KMS-11 (cell line): ENCODE measurements around the gene IL15.

Source experiments
- H2AFZ ChIP-seq: fragments of 200-600 bp; sonication (generic); 2 replicates; pipeline ENCODE4 v1.6.1; 2016; ENCODE audit warnings: antibody characterized with exemption, mixed run types, low read depth
- H3K27ac ChIP-seq: fragments of 200-600 bp; sonication (generic); 2 replicates; pipeline ENCODE4 v1.6.1; 2016; ENCODE audit warnings: mild to moderate bottlenecking, mixed run types
- H3K27me3 ChIP-seq: fragments of 200-600 bp; sonication (generic); 2 replicates; pipeline ENCODE4 v1.6.1; 2017; ENCODE audit warnings: mild to moderate bottlenecking, low read depth, mixed run types, moderate library complexity; ENCODE audit not compliant: insufficient read depth
- H3K36me3 ChIP-seq: fragments of 200-600 bp; sonication (generic); 2 replicates; pipeline ENCODE4 v1.6.1; 2017; ENCODE audit warnings: mild to moderate bottlenecking, mixed run types; ENCODE audit not compliant: insufficient read depth
- H3K4me1 ChIP-seq: fragments of 200-600 bp; sonication (generic); 2 replicates; pipeline ENCODE4 v1.6.1; 2016; ENCODE audit warnings: mild to moderate bottlenecking, low read depth, mixed run types; ENCODE audit not compliant: poor library complexity, severe bottlenecking
- H3K4me2 ChIP-seq: fragments of 200-600 bp; sonication (generic); 2 replicates; pipeline ENCODE4 v1.7.0; 2016; ENCODE audit warnings: mild to moderate bottlenecking, mixed run types
- H3K4me3 ChIP-seq: fragments of 200-600 bp; sonication (generic); IDR thresholded peaks from 2 replicates; pipeline ENCODE4 v1.6.1; 2017; ENCODE audit warnings: low read depth, low read length, mixed read lengths; ENCODE audit not compliant: insufficient read depth
- H3K79me2 ChIP-seq: fragments of 200-600 bp; sonication (generic); 2 replicates; pipeline ENCODE4 v1.6.1; 2016; ENCODE audit warnings: low read depth, mixed run types; ENCODE audit not compliant: insufficient read depth
- H3K9ac ChIP-seq: fragments of 200-600 bp; sonication (generic); 2 replicates; pipeline ENCODE4 v1.6.1; 2016; ENCODE audit warnings: mild to moderate bottlenecking, mixed run types
- H4K20me1 ChIP-seq: fragments of 200-600 bp; sonication (generic); 2 replicates; pipeline ENCODE4 v1.6.1; 2016; ENCODE audit warnings: mild to moderate bottlenecking, mixed run types; ENCODE audit not compliant: insufficient read depth
- TF ChIP-seq, protein P1 (sequence below): fragments of 200-600 bp; sonication (generic); conservative IDR thresholded peaks from 2 replicates; pipeline ENCODE4 v1.6.1; 2017; ENCODE audit warnings: low read depth, mild to moderate bottlenecking, antibody characterized with exemption, low read length, moderate library complexity, mixed read lengths

IL15 gene

DNA sequence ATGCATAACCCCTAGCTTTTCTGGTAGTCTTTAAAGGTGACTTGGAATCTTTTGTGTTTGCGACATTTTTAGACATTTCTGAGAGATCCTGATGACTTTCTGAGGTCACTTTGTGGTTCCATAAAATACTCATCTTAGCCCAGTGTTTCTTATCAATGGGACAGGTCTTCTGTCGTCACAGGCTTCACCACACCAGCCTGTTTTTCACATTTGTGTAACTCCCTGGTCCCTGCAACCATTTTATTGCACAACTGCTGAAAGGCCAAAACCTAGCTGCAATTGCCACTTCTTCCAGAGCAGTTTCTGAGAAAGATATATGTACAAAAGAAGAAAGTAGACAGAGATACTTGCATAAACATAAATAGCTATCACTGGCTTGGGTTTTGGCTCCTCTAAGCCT is 120.9 kb downstream of the IL15 start:
- H3K9ac ChIP-seq = no peak overlapping the region
- peaks cover 3% of the 10 kb centered on the region for H3K4me1 ChIP-seq
- H3K27ac ChIP-seq = no peak overlapping the region
- H2AFZ ChIP-seq = no peak overlapping the region
- H3K4me2 ChIP-seq = no peak overlapping the region
- H3K4me3 ChIP-seq = no peak overlapping the region
- H4K20me1 ChIP-seq = no peaks in the 10 kb centered on the region
- no peaks in the 10 kb centered on the region for H3K79me2 ChIP-seq
- TF ChIP-seq, protein P1, sequence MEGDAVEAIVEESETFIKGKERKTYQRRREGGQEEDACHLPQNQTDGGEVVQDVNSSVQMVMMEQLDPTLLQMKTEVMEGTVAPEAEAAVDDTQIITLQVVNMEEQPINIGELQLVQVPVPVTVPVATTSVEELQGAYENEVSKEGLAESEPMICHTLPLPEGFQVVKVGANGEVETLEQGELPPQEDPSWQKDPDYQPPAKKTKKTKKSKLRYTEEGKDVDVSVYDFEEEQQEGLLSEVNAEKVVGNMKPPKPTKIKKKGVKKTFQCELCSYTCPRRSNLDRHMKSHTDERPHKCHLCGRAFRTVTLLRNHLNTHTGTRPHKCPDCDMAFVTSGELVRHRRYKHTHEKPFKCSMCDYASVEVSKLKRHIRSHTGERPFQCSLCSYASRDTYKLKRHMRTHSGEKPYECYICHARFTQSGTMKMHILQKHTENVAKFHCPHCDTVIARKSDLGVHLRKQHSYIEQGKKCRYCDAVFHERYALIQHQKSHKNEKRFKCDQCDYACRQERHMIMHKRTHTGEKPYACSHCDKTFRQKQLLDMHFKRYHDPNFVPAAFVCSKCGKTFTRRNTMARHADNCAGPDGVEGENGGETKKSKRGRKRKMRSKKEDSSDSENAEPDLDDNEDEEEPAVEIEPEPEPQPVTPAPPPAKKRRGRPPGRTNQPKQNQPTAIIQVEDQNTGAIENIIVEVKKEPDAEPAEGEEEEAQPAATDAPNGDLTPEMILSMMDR = no peak
- no peaks in the 10 kb centered on the region for H3K27me3 ChIP-seq
- no peaks in the 10 kb centered on the region for H3K36me3 ChIP-seq

DNA sequence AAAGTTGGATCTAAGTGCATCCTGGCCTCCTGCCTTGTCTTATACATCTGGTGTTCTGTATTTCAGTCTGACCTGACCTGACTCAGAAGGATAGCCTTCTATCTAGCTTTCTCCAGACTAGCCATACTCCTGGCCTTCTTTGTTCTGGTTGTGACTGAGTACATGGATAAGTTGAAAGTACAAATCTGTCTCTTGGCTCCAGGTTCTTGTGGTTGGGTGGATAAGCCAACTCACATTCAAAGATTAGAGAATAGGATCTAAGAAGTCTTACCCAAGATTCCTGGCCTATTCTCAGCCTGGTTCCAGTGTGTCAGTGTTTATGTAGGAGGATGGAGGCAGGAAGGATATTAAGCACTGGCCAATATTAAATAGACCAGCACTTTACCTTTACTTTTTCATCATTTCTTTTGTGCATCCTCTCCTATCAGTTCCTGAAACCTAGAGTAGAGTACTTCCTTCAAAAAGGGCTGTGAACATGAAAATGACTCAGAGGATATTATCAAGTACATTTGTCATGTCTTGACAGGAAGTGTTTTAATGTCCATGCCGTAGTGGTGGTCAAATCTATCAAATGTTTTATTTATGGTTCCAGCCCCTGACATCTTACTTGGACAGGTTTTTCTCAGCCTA is 123.5 kb downstream of the IL15 start:
- Histone ChIP-seq H2AFZ (no peak overlapping the region), H3K27me3 (no peaks in the 10 kb centered on the region), H3K4me3 (no peak overlapping the region), H3K27ac (no peak overlapping the region), H3K79me2 (no peaks in the 10 kb centered on the region), H3K9ac (no peak overlapping the region), H3K4me1 (peaks cover 3% of the 10 kb centered on the region), H4K20me1 (no peaks in the 10 kb centered on the region), H3K4me2 (no peak overlapping the region), H3K36me3 (no peaks in the 10 kb centered on the region)
- TF ChIP-seq, protein P1 = no peak

GRCh38 chr4:141761926-141762325 is 125.5 kb downstream of the IL15 start:
- Histone ChIP-seq H3K9ac (no peak overlapping the region), H3K4me3 (no peak overlapping the region), H3K4me2 (no peak overlapping the region), H3K36me3 (no peaks in the 10 kb centered on the region), H3K79me2 (no peaks in the 10 kb centered on the region), H2AFZ (no peak overlapping the region), H3K4me1 (peaks cover 4% of the 10 kb centered on the region), H3K27ac (no peak overlapping the region), H4K20me1 (no peaks in the 10 kb centered on the region), H3K27me3 (no peaks in the 10 kb centered on the region)
- TF ChIP-seq, protein P1 = no peak

- H3K4me3 ChIP-seq = no peak overlapping the region
- H3K4me2 ChIP-seq = no peak overlapping the region
- H3K4me1 ChIP-seq = peaks cover 5% of the 10 kb centered on the region
- H3K79me2 ChIP-seq = no peaks in the 10 kb centered on the region
- no peak overlapping the region for H3K27ac ChIP-seq
- H4K20me1 ChIP-seq = no peaks in the 10 kb centered on the region
- no peak overlapping the region for H2AFZ ChIP-seq
- H3K36me3 ChIP-seq = no peaks in the 10 kb centered on the region
- no peak overlapping the region for H3K9ac ChIP-seq
- H3K27me3 ChIP-seq = no peaks in the 10 kb centered on the region
- TF ChIP-seq, protein P1 = no peak
Observed at GRCh38 chr4:141763374-141763773, 127.0 kb downstream of the IL15 start.
